ENCODE results near the gene SYT1.

The SYT1 gene

GRCh38 chr12:79434561-79434960, 570.0 kb downstream of the SYT1 start:
- no peak for DNase-seq (ENCODE audit: low read depth in 3 of 3)

DNA sequence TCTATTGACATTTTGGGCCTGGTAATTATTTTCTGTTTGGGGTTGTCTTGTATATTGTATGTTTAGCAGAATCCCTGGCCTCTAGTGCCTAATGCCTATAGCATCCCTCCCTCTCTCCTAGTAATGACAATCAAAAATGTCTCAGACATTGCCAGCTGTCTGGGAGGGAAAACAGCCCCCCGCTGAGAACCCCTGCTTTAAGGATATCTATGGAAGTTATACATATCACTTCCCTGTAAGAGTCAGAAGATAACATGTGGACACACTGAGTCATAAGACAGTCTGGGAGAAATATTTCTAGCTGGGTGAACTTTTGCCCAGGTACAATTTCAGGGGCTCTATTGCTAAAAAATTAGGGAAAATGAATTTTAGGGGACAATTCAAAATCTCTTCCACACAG, 571.2 kb downstream of the SYT1 start:
- DNase-seq (ENCODE audit: low read depth in 3 of 3), result no peak

DNA sequence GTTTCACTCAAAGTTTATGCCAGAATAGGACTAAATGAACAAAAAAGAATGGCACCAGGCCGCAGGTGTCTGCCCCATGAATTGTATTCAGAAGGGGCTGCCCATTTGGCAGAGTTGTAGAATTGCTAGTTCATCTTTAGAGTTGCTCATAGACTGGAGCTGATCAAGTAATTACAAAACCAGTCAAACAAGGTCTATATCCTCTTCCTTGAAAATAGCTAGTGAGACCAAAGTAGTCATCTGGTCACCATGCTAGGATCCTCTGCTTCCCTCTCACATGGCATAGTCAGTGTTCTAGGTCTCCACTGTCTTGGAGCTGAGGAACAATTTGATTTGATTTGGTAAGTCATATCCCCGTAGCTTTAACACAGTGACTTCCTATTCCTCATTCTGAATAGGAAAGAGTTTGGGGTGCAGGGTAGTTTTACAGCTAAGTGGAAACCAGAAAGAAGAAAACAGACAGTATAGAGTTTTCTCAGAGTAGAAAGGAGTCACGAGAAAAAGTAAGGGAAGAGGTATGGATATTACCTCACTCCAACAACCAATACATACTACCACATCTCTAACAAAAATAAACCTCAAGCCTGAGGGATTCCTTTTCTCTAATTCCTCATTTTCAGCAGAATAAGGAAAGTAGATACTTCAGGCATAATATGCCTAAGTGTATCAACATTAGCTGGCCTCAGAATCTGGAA, 574.1 kb downstream of the SYT1 start:
- DNase-seq (ENCODE audit: low read depth in 3 of 3), result no peak

GRCh38 chr12:79439175-79439825, 574.7 kb downstream of the SYT1 start:
- no peak for DNase-seq (ENCODE audit: low read depth in 3 of 3)

GRCh38 chr12:79441534-79441933, 577.0 kb downstream of the SYT1 start:
- no peak for DNase-seq (ENCODE audit: low read depth in 3 of 3)

DNA sequence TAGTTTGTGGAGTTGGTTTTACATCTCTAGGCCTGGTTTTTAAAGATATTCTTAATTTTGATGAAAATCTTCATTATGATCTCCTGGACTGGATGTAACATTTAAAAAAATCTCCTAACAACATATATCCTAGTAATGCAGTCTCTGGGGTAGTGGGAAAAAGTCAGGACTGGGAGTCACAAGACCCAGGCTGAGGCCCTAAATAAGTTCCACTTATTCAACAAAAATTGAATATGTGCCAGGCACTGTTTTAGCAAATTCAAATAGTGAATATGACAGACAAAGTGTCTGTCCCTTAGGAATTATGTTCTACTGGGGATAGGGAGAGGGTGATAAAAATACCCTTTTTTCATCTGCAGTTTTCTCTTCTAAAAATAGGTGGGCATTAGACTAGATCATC, 577.8 kb downstream of the SYT1 start:
- no peak for DNase-seq (ENCODE audit: low read depth in 3 of 3)

DNA sequence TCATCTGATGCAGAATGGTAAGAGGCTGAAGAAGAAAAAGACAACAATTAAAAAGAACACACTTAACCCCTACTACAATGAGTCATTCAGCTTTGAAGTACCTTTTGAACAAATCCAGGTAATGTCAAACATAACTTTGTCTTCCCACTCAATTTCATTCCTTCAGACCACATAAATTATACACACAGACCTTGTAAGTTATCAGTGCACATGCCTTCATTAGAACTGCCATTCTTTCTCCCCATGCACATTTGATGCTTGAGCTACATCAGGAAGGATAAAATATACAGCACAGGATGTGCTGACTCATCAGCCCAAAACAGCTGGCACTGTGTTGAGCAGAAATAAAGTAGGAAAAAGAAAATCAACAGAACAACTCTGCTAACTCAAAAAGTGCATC, 579.5 kb downstream of the SYT1 start:
- DNase-seq (ENCODE audit: low read depth in 3 of 3), result no peak

DNA sequence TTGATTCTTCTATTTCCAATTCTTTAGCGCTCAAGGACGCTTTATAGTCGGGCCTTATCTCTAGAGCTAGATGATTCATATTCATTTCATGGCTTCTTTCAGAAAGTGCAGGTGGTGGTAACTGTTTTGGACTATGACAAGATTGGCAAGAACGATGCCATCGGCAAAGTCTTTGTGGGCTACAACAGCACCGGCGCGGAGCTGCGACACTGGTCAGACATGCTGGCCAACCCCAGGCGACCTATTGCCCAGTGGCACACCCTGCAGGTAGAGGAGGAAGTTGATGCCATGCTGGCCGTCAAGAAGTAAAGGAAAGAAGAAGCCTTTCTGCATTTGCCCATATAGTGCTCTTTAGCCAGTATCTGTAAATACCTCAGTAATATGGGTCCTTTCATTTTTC, 584.2 kb downstream of the SYT1 start:
- no peak for DNase-seq (ENCODE audit: low read depth in 3 of 3)

- no peak for DNase-seq (ENCODE audit: low read depth in 3 of 3)
Observed at GRCh38 chr12:79451365-79451764, 586.8 kb downstream of the SYT1 start.

DNA sequence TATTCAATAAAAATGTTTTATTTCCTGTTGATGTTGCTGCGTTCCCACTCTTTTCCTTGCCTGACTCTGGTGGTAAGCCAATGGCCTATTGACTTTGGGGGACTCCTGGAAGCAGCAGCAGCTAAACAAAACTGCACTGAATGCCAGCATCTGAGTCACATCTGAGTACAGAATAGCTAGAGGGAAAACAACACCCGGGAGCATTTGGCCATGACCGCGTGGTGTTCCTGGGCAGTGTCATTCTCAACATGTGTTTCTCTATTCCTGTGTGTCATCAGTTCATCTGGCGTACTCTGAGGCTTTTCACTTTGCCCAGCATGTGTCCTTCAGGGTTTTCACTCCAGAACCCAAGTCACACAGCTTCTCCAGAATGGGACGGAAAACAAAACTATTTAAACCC, 587.4 kb downstream of the SYT1 start:
- no peak for DNase-seq (ENCODE audit: low read depth in 3 of 3)

DNA sequence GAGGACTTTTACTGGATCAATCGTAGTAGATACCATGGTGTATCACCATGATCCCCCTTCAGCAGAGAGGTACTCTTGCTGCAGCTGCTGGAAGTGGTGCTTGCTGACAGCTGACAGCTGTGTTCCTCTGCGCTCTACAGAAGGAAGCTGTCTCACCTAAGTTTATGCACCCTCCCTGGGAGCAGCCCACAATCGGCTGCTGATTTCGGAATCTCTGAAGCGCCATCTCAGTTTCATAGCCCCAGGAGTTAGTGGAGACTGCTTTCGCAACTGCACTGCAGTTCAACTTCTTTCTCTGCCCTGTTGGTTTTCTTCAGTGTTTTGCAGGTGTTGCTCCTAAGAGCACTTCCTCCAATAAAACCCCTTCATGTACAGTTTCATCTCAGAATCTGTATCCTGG, 588.3 kb downstream of the SYT1 start:
- DNase-seq (ENCODE audit: low read depth in 3 of 3), result no peak

DNA sequence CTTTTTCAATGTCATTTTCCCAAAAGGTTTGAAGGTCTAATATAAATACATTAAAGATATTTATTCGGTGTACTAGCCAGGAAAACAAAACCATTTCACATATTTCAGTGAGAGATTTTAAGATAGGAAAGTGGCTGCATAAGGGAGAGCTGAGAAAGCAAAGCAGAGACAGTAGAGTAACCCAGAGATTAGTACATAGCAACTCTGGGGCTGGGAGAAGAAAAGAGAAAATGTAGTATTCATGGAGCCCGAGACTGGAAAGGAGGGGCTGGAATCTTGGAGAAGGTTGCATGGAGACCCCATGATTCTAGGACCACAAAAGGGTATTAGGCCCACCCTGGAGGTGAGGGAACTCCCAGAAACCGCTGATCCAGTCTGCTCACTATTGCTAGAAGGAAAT, 589.2 kb downstream of the SYT1 start:
- DNase-seq (ENCODE audit: low read depth in 3 of 3), result no peak

DNA sequence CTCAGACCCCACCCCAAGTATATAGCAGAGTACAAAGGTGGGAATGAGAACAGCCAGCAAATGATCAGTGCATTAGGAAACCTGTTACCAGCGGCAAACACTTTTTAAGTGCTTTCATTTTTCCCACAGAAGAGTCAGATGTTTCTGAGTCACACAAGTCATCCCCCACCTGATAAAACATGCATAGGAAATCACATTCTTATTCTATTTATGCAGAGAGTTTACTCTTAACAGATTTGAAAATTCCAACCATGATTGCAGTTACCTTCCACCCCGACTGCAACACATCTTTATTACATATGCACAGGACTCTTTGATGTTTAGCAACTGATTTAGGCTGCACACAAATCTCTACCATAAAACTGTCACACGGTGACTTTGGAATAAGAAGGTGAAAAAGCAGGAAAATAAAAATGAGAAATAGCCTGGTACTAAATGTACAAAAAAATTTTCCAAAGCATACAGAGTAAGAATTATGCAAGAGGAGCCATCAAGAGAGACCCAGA, 589.8 kb downstream of the SYT1 start:
- DNase-seq (ENCODE audit: low read depth in 3 of 3), result no peak

- no peak for DNase-seq (ENCODE audit: low read depth in 3 of 3)
Observed at GRCh38 chr12:79455286-79455685, 590.7 kb downstream of the SYT1 start.

DNA sequence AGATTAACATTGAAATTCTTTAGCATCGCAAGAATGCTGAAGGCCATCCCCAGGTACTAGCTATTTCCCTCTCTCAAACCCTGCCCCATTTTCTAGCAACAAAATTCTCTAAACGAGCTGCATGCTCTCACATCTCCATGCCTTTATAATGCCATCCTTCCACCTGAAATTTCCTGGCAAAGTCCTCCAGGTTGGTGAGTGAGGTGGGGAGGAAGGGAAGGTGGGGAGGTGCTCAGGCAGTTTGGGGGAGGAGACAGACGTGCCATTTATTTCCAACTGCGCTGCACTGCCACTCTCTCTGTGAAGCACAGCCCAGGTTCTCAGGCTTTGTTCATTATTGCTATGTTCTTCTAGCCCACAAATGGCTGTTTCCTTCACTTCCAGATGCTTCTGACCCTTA, 617.7 kb downstream of the SYT1 start:
- DNase-seq (ENCODE audit: low read depth in 3 of 3), result no peak

DNA sequence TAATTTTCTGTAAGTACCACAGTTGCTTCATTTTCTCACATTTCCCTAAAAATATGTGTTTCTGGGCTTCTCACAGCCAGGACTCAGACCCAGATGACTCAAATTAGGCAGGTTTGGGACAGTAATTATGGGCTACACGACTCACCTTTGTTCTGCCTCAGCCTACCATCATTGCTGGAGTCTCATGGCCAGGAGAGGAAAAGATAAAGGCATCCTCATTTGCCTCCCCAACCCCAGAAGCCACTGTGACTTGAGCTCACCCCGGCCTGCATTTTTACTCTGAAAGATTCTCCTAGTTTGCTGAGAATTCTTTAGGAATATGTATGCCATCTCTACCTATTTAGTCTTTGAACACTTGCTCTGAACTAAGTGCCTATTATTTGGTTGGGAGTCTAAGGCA, 618.3 kb downstream of the SYT1 start:
- no peak for DNase-seq (ENCODE audit: low read depth in 3 of 3)

DNA sequence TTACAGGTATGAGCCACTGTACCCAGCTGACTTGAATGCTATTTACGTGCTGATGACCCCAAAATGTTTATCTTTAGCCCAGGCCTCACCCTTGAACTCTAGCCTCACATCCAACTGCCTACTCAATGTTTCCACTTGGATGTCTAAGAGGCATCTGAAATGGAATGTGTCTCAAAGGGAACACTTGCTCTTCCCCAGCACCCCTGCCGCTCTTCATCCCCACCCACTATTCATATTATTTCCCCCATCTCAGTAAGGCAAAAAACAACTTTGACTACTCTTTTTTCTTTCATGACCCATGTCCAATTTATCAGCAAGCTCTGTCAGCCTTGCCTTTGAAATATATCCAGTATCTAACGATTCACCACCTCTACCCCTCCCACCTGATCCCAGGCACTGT, 621.6 kb downstream of the SYT1 start:
- DNase-seq (ENCODE audit: low read depth in 3 of 3), result no peak

- DNase-seq (ENCODE audit: low read depth in 3 of 3), result no peak
Observed at GRCh38 chr12:79487386-79488110, 623.0 kb downstream of the SYT1 start.

Measured in stimulated activated CD4-positive, alpha-beta T cell treated with anti-CD3 and anti-CD28 coated beads, TNF-alpha, amount 100 ng/mL, for 48 hours (primary cell).